Breast epithelium (tissue), 3 donors: ENCODE results near the gene RNF19B.

Source experiments
- POLR2AphosphoS5 ChIP-seq, 3 donors: sonication (generic); formaldehyde crosslinking; IDR thresholded peaks; one replicate each; pipeline ENCODE4 v1.6.1; 2017; ENCODE audit warnings: antibody characterized with exemption in 3 of 3
- TF ChIP-seq, protein P1 (sequence below), 3 donors: fragments of 450-650 bp; IDR thresholded peaks; one replicate each; pipeline ENCODE4 v1.5.1; 2016 to 2017; ENCODE audit warnings: antibody characterized with exemption in 3 of 3, mild to moderate bottlenecking in 3 of 3, moderate library complexity in 3 of 3

DNA sequence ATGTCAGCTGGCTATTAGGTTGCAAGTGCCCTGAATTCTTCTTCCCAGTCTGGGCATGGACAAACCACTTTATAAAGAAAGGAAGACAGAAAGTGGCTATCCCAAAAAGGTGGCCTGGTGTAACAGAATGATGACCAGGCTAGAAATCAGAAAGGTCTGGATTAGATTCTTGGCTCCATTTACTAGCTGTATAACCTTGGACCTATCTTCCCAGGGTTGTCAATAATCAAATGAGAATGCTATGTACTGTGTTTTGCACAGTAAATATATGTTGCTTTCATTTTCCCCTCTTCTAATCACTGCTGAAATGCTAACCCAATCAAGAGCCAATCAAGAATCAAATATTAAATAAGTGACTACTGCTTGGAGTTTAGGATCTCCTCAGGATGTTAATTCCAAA, 20.4 kb downstream of the RNF19B start:
- TF ChIP-seq POLR2AphosphoS5 (IDR thresholded peaks at IDR 0.05), result no peak
- TF ChIP-seq, protein P1, sequence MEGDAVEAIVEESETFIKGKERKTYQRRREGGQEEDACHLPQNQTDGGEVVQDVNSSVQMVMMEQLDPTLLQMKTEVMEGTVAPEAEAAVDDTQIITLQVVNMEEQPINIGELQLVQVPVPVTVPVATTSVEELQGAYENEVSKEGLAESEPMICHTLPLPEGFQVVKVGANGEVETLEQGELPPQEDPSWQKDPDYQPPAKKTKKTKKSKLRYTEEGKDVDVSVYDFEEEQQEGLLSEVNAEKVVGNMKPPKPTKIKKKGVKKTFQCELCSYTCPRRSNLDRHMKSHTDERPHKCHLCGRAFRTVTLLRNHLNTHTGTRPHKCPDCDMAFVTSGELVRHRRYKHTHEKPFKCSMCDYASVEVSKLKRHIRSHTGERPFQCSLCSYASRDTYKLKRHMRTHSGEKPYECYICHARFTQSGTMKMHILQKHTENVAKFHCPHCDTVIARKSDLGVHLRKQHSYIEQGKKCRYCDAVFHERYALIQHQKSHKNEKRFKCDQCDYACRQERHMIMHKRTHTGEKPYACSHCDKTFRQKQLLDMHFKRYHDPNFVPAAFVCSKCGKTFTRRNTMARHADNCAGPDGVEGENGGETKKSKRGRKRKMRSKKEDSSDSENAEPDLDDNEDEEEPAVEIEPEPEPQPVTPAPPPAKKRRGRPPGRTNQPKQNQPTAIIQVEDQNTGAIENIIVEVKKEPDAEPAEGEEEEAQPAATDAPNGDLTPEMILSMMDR (IDR thresholded peaks at IDR 0.05), result no peak
